Muscle of arm (tissue), 12 donors: ENCODE measurements around the gene MVB12B. TPM values are rescaled to one million over a fixed set of nuclear protein-coding genes. Genes with fewer than 3 reads are reported as not detected.

Source experiments
- DNase-seq: peaks from one replicate; pipeline ENCODE4 v3.0.0-alpha.2; 2013
- polyA plus RNA-seq, 12 donors: library from polyadenylated mRNA; unstranded; fragments of 120-200 nt; gene quantifications; one replicate each; pipeline ENCODE4 v1.2.1, GENCODE V29; 2013; ENCODE audit not compliant: insufficient read length in 12 of 12

MVB12B gene
- polyA plus RNA-seq, 12 donors: 9.8 to 24.5 (median 16.3) TPM; not detected in 1

DNA sequence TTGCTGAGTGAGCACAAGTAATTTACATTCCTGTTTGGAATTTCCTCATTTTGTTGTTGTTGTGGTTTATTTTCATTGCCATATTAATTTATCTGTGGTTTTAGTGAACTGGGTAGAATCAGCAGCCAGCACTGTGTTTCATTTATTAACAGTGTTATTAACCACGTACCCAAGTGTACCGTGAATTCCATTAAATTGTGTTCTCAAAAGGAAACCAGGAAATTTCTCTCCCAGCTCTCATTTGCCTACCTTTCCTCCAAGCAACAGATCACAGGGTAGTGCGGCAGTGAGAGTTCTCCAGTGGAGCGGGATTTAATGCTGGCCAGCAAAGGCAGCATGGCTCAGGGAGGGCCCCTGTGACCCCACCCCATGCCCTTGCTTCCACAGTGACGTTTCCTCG, 54.6 kb downstream of the MVB12B start:
- DNase-seq: no peak

DNA sequence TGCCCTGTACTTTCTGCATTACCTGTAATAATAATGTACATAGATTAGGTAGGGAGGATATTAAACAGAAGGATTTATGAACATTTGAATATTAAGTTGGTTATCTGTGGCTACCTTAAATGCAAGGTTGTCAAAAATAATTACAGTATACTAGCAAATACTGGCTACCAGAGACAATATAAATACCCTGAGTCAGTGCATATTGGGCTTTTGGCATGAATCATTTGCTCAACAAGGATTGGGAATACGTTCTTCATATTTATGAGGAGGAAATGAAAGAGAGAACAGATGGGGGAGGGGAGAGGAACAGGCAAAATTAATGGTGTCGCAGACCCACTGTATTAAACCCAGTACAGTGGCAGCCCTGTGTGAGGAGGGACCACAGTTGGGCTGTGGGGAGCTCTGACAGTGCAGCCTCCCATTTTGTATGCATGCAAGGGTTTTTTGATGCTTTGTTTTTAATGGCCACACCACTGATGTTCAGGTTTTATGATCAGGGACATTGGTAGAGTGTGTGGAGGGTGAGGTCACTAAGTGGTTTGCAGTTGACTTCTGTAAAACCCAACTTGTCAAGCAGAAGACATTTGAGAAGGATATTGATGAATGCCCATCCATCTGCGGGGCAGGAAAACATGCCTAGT, 56.9 kb downstream of the MVB12B start:
- DNase-seq: no peak

DNA sequence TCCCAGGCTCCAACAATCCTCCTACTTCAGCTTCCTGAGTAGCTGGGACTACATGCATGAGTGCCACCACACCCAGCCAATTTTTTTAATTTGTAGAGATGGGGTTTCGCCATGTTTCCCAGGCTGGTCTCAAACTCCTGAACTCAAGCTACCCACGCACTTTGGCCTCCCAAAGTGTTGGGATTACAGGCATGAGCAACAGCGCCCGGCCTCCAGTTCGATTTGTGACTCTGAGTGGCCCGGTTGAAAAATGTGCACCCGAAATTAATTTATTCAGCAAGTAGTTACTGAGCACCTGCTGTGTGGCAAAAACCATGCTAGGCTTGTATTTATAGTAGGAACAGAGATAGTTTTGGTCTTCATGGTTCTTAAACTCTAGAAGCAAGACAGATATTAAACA, 58.3 kb downstream of the MVB12B start:
- DNase-seq: no peak

GRCh38 chr9:126386088-126386487, 59.5 kb downstream of the MVB12B start:
- no peak for DNase-seq

DNA sequence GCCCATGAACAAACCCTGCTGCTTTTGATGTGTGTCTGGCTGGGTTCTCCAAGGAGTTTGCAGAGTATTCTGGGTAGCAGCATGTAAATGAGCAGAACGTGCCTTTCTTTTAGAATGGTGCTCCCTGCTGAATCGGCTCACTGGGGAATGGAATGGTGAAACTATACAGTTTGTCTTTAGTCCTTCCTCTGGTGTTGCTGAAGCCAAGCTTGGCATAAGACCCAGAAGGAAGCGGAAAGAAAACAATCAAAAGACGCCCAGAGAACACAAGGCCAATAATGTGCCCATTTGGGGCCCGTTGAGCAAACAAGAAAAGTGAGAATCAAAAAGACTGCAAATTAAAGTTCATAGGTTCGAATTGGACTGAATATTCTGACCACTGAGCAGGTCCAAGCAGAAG, 60.1 kb downstream of the MVB12B start:
- no peak for DNase-seq

GRCh38 chr9:126388964-126389708, 62.5 kb downstream of the MVB12B start:
- DNase-seq: no peak

DNA sequence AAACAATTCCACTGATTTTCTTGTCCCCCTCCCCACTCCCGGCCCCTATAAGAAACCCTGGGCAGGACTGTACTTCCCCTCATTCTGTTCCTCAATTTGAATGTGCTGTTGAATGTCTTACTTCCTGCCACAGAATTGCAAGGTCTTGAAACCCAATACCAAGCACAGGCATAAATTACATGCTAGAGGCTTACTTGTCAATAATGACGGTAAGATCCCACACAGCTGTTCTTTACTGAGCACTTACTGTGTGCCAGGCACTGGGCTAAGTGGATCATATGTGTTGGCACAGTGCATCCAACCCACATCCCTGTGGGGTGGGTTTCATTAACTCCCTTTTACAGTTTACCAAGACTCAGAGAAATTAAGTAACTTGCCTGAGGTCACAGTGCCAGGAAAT, 63.4 kb downstream of the MVB12B start:
- no peak for DNase-seq

GRCh38 chr9:126390923-126391322, 64.3 kb downstream of the MVB12B start:
- DNase-seq: no peak

DNA sequence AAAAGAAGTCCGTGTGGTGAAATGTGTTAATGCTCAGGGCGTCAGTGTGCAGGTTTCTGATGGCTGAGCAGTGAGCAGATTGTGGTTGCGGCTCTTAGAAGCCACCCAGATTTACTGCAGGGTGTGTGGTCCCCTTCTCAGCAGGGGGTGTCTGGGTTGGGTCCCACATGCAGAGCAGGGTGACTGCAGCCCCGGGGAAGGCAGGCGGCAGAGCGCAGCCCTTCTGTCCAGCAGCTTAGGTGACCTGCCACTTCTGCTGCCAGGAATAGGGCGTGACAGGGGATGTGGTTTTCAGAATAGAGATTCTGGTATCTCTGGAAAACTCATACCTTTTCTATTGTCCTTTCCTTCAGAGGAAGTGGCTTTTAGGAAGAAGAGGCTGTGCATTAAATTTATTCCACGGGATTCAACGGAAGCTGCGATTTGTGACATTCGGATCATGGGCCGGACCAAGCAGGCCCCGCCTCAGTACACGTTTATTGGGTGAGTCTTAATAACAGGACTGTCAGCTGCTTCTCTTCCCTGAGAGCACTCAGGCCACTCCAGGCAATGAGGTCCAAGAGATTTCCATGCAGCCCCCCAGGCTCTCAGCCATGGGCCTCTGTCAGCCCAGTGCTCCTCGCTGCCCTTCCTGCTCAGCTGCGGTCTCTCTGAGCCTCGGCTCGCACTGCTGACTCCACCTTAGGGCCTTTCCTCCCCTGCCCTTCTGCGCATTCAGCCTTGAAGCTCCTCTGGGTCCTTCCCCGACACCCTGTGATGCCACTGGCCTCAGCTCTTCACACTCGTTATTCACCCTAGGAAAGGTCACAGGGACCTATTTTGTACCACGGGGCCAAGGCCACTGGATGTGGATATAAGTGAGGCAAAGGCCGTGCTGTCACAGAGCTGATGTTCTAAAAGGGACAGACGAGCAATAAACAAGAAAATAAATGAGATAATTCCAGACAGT, 65.4 kb downstream of the MVB12B start:
- no peak for DNase-seq

GRCh38 chr9:126392662-126393371, 66.2 kb downstream of the MVB12B start:
- no peak for DNase-seq

DNA sequence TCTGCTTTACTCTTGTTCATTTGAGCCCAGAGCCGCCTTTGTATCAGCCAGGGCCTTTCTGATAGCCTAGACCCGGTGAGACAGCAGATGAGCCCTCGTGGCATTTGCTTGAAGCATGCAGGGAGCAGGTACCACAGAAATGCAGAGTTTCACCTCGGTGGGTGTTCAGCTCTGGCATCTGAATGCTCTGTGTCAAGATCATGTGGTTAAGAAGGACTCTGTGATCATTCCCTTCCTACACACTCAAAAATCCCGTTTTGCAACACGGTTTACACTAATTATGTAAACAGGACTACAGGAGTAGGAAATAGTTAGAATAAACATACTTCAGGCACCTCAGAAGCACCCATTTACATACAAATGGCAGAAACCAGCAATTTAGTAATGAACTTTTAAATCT, 67.2 kb downstream of the MVB12B start:
- DNase-seq: no peak

DNA sequence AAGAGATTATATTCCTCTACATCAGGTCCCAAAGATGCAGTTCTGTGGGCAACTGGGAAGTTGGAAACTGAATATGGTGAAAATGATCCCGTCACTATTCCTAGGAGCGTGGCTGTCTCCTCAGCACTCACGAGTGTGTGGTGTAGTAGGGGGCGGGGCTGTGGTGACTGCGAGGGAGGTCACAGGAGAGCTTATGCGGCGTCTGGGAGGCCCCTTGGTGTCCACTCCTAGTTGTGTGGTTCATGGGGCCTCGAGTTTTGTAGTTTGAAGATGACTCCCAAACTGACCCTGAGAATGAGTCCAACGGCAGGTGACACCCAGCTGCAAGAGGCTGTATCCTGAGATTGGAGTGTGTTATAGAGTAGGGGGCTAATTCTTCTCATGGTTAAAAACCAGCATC, 68.2 kb downstream of the MVB12B start:
- no peak for DNase-seq

- no peak for DNase-seq
Measured at GRCh38 chr9:126395439-126396212, 69.0 kb downstream of the MVB12B start.

DNA sequence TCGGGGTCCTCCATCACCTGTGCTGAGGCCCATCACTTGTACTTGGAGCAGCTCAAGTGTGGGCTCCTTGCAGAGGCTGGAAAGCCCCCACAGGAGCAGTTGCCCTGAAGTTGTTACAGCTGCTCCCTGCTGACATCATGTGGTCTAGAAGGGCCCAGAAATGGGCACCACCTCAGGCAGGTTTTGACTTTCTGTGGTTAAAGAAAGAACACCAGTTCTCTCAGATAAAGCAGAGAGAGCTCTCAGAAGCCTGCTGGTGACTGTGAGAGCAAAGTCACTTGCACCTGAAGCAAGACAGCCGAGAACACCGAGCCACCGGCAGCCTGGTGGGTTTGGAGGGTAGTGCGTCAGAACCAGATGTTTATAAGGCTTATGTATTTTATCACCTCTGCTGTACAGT, 70.4 kb downstream of the MVB12B start:
- DNase-seq: no peak

DNA sequence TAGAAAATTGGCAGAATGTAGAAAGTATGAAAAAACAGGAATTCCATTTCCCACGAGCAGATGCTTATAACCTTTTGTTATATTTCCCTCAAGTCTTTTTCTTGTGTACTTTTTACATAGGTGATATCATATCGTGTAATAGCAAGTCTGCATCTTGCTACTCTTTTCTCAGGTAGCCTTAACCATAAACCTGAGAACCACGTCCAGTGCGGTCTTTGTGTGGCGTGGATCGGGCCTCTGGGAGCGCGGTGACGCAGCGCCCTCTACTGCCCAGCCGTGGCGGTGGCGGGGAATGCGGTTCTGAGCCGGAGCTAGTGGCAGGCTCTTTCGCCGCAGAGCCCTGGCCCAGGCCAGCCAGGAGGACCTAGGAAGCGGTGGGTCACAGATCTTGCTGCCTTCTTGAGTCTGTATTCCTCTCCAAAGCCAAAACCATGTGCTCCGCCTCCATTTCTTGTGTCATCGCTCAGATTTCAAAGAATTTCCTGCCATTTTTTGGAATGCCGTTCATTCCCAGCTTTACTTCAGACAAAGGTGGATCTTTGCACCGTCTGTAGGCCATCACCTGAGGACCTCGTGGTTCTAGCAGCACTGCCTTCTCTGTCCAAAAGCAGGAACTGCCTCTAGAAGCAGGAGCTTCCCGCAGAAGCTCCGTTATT, 71.9 kb downstream of the MVB12B start:
- DNase-seq: peak; percentile 85

DNA sequence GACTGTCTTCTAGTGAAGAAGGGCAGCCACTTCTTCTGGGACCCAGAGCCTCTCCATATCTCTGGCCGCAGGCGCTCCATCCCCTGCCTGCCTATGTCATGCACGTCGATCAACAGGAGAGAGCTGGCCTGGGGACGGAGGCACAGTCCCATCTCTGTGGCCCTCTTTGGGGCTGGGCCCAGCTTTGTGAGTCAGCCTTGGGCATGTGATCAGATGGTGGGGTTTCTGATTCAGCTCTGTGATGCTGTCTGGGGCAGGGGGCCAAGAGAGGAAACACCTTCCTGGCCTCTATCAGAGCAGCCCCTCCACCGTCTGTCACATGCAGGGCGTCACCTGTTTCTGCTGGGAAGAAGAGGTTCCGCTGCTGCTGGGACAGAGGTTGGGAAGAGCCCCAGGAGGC, 72.6 kb downstream of the MVB12B start:
- DNase-seq: no peak

DNA sequence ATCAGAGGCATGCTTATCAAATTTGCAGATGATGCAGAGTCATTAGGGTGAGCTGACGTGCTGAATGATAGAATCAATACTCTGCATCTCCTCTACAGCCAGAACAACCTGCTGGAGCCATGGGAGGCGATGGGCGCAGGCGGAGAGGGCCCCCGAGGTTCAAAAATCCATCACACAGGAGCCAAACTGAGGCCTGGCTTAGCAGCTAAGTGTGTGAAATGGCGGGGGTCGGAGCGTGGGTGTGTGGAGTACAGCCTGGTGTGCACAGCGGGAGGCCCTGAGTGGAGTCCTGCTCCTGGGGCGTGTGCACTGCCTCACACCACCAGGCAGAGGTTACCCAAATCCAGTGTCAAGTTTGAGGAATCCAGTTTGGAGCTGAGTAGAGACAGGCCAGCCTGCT, 73.2 kb downstream of the MVB12B start:
- no peak for DNase-seq

DNA sequence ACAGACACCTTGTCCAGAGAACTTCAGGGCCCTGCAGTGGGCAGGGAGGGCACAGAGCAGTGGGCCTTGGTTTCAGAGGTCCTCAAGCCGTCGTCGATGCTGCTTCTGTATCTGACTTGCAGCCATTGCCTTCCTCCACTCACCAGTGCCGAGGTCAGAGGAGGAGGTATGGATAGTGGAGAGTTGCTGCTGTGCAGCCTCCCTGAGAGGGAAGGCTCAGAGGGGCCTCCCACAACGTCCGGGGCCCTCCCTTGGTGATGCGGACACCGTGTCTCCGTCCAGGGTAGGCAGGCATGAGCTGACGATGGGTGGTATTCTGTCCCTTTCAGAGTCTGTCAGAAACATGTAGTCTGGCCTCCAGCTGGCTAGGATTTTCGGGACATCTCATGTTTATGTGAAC, 73.9 kb downstream of the MVB12B start:
- no peak for DNase-seq

DNA sequence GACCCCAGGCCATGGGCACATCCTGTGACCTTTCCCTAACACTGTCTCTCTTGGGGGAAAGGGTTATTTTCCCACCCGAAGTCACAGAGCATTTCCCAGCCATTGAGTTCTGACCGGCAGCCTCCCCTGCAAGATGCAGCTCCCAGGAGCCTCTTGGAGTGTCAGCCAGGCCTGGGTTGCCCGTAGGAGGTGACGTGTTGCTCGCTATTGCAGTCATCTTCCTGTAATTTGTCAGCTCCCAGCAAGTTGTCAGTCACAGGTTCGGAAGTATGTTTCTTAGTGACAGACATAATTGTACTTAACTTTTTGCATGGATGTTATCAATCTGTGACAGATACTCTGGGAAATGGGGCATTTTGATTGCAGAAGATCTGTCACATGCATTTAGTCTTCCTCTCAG, 74.5 kb downstream of the MVB12B start:
- no peak for DNase-seq

DNA sequence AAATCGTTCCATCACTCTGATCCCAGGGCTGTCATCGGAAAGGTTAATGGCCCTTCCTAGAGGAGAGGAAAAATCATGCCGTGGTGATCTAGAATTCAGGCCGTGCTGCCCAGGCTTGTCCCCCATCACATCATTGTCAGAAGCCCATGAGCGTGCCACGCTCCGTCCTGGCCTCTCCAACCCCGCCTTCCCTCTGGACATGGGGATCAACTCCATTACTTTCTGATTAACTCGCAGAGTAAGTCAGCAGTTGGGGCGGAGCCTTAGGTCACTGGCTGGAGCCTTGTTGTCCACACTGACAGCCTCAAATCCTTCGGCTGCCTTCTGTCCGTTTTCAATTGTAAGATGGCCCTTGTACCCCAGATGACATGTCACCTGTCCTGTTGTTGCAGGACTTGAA, 75.0 kb downstream of the MVB12B start:
- no peak for DNase-seq

GRCh38 chr9:126403397-126403796, 76.8 kb downstream of the MVB12B start:
- no peak for DNase-seq
